ENCODE data around the gene FAM83D. TPM values are rescaled to one million over a fixed set of nuclear protein-coding genes. Genes with fewer than 3 reads are reported as not detected.

FAM83D gene
- total RNA-seq, 1 experiment from 2014 or later, result 18.4 TPM

DNA sequence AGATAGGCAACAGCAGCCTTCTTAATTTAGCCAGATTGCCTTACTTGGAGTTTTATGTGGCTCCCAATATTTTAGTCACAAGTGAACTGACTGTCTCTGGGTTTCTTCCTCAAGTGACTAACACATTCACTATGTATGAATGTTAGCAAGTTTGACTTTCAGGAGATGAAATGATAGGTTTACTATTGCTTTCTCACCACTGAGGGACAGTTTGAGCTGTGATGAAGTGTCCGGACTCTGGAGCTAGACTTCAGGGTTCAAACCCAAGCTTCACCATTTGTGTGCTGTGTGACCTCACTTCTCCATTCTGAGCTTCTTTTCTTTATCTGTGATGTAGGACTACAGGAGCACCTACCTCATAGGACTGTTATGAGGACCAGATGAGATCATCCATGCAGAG is 44.1 kb downstream of the FAM83D start:
- Mint-ChIP-seq H3K27ac (ENCODE audit: low read depth, unreplicated experiment) (peak overlapping the region; percentile 8), H3K27me3 (ENCODE audit: insufficient read depth, unreplicated experiment) (no peaks in the 10 kb centered on the region), H3K36me3 (ENCODE audit: insufficient read depth, unreplicated experiment) (peaks cover 39% of the 10 kb centered on the region), H3K9me3 (ENCODE audit: unreplicated experiment) (no peaks in the 10 kb centered on the region), H3K4me1 (ENCODE audit: insufficient read depth, unreplicated experiment) (peaks cover 12% of the 10 kb centered on the region), H3K4me3 (ENCODE audit: unreplicated experiment) (no peak overlapping the region)
- ChIA-PET CTCF (interaction anchor here (0.6 kb wide), 2 partner anchors 734 to 742 kb away, joined by 3 read pairs; no protein-coding TSS in a partner anchor), POLR2A (interaction anchor here (0.6 kb wide), 1 partner anchor 8 kb away, joined by 3 read pairs; the partner anchor contains the start of gene DHX35)
- TF ChIP-seq, protein P1, sequence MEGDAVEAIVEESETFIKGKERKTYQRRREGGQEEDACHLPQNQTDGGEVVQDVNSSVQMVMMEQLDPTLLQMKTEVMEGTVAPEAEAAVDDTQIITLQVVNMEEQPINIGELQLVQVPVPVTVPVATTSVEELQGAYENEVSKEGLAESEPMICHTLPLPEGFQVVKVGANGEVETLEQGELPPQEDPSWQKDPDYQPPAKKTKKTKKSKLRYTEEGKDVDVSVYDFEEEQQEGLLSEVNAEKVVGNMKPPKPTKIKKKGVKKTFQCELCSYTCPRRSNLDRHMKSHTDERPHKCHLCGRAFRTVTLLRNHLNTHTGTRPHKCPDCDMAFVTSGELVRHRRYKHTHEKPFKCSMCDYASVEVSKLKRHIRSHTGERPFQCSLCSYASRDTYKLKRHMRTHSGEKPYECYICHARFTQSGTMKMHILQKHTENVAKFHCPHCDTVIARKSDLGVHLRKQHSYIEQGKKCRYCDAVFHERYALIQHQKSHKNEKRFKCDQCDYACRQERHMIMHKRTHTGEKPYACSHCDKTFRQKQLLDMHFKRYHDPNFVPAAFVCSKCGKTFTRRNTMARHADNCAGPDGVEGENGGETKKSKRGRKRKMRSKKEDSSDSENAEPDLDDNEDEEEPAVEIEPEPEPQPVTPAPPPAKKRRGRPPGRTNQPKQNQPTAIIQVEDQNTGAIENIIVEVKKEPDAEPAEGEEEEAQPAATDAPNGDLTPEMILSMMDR (IDR thresholded peaks at IDR 0.05; ENCODE audit: unreplicated experiment), result no peak
- no TSS peak for BruUV-seq (replicated peaks)
- intact Hi-C loops (cut with micrococcal nuclease), result no loop called here
- no peak for DNase-seq (ENCODE audit: unreplicated experiment)

DNA sequence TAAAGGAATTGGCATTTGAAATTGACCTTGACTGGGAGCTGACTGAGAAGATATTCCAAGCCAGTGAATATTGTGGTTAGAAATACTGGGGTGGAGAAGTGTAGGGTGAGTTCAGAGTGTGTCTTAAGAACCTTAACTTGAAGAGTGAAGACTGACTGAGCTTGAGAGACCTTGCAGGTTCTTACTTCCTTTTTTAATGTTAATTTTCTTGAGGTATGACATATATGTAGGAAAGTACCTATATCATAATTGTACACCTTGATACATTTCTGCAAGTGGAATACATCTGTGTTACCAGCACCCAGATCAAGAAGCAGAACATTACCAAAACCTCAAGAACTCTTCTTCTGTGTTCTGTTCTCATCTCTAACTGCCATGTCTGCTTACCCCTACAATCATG is 46.9 kb downstream of the FAM83D start:
- no TSS peak for BruUV-seq (replicated peaks)
- Mint-ChIP-seq H3K27me3 (ENCODE audit: insufficient read depth, unreplicated experiment) (no peaks in the 10 kb centered on the region), H3K4me3 (ENCODE audit: unreplicated experiment) (no peak overlapping the region), H3K27ac (ENCODE audit: low read depth, unreplicated experiment) (no peak overlapping the region), H3K9me3 (ENCODE audit: unreplicated experiment) (no peaks in the 10 kb centered on the region), H3K4me1 (ENCODE audit: insufficient read depth, unreplicated experiment) (peaks cover 12% of the 10 kb centered on the region), H3K36me3 (ENCODE audit: insufficient read depth, unreplicated experiment) (peaks cover 35% of the 10 kb centered on the region)
- intact Hi-C loops (cut with micrococcal nuclease), result no loop called here
- TF ChIP-seq, protein P1 (IDR thresholded peaks at IDR 0.05; ENCODE audit: unreplicated experiment), result no peak
- ChIA-PET CTCF (interaction anchor here (0.5 to 2.4 kb wide), 4 partner anchors 11 to 318 kb away, joined by 3 to 16 read pairs (median 8); partner anchors contain the start of gene DHX35), POLR2A (interaction anchor here (0.6 to 3.2 kb wide), 4 partner anchors 9 to 648 kb away, joined by 3 to 21 read pairs (median 3); partner anchors contain the start of gene DHX35)
- no peak for DNase-seq (ENCODE audit: unreplicated experiment)

DNA sequence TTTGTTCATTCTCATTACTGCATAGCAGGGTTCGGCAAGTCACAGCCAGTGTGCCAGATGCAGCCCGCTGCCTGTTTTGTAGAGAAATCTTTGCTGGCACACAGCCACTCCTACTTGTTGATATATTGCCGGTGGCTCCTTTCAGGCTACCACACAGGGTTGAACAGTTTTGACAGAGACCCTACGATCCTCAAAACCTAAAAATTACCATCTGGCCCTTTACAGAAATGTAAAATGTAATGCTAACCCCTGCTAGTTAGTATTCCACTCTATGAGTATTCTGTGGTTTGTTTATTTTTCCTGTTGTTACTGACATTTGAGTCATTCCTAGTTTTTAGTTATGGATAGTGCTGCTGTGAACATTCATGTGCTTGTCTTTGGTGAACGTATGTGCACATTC is 47.4 kb downstream of the FAM83D start:
- Mint-ChIP-seq H3K9me3 (ENCODE audit: unreplicated experiment) (no peaks in the 10 kb centered on the region), H3K4me1 (ENCODE audit: insufficient read depth, unreplicated experiment) (peaks cover 12% of the 10 kb centered on the region), H3K27me3 (ENCODE audit: insufficient read depth, unreplicated experiment) (no peaks in the 10 kb centered on the region), H3K36me3 (ENCODE audit: insufficient read depth, unreplicated experiment) (peaks cover 34% of the 10 kb centered on the region), H3K4me3 (ENCODE audit: unreplicated experiment) (no peak overlapping the region), H3K27ac (ENCODE audit: low read depth, unreplicated experiment) (peak overlapping the region; percentile 19)
- peak; percentile 8 for DNase-seq (ENCODE audit: unreplicated experiment)
- no TSS peak for BruUV-seq (replicated peaks)
- TF ChIP-seq, protein P1 (IDR thresholded peaks at IDR 0.05; ENCODE audit: unreplicated experiment), result no peak
- intact Hi-C loops (cut with micrococcal nuclease), result no loop called here
- CTCF ChIA-PET, result interaction anchor here (0.5 to 2.4 kb wide), 3 partner anchors 11 to 319 kb away, joined by 3 to 16 read pairs (median 13); partner anchors contain the start of gene DHX35
- POLR2A ChIA-PET, result interaction anchor here (0.6 to 3.2 kb wide), 4 partner anchors 8 to 649 kb away, joined by 3 to 21 read pairs (median 3); partner anchors contain the start of gene DHX35

DNA sequence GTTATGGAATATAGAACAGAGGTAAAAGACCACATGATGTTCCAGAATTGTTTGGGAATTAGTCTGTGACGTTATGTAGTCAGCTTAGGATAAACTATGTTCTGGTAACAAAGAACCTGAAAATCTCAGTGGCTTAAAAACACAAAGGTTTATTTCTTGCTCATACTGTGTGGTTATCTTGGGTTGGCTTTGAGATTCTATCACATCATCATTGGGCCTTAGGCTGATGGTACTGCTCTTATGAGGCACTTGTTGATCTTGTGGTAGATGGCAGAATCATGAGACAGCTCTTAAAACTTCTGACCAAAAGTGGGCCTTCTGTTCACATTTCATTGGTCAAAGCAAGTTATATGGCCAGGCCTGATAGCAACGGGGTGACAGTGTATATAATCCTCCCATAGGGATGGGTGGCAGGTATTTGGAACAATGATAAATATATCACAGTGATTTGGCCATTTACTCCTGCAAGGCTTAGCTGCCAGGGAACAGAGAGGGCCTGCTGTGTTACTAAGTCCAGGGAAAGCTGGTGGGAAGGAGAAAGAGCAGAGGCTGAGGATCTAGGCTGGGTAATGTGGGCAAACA is 49.4 kb downstream of the FAM83D start:
- Mint-ChIP-seq H3K27me3 (ENCODE audit: insufficient read depth, unreplicated experiment) (no peaks in the 10 kb centered on the region), H3K4me1 (ENCODE audit: insufficient read depth, unreplicated experiment) (peaks cover 12% of the 10 kb centered on the region), H3K36me3 (ENCODE audit: insufficient read depth, unreplicated experiment) (peaks cover 23% of the 10 kb centered on the region), H3K9me3 (ENCODE audit: unreplicated experiment) (no peaks in the 10 kb centered on the region), H3K27ac (ENCODE audit: low read depth, unreplicated experiment) (no peak overlapping the region), H3K4me3 (ENCODE audit: unreplicated experiment) (no peak overlapping the region)
- ChIA-PET CTCF (interaction anchor here (1.2 kb wide), 1 partner anchor 12 kb away, joined by 3 read pairs; no protein-coding TSS in a partner anchor), POLR2A (interaction anchor here (1.0 to 2.6 kb wide), 3 partner anchors 9 to 13 kb away, joined by 3 to 6 read pairs (median 5); partner anchors contain the start of gene DHX35)
- intact Hi-C loops (cut with micrococcal nuclease), result no loop called here
- DNase-seq (ENCODE audit: unreplicated experiment), result no peak
- BruUV-seq (replicated peaks), result no TSS peak
- TF ChIP-seq, protein P1 (IDR thresholded peaks at IDR 0.05; ENCODE audit: unreplicated experiment), result no peak
